ENCODE results near the gene AMMECR1. TPM values are rescaled to one million over a fixed set of nuclear protein-coding genes. Genes with fewer than 3 reads are reported as not detected.
"Not testable (repeated sequence)": the region's sequence is repeated elsewhere in the genome, so short reads cannot be mapped to it uniquely, and the experiment has no call there.

AMMECR1 gene
- 5.7 and 7.5 TPM in 2 replicates for total RNA-seq

- no peak for DNase-seq (ENCODE audit: extremely low read depth, low read depth, low spot score)
Measured at GRCh38 chrX:110317820-110318663, at the start of gene AMMECR1. Gene AMMECR1 (minus strand): TSS chrX:110318085. CDS start chrX:110318071, 14 bp downstream.

DNA sequence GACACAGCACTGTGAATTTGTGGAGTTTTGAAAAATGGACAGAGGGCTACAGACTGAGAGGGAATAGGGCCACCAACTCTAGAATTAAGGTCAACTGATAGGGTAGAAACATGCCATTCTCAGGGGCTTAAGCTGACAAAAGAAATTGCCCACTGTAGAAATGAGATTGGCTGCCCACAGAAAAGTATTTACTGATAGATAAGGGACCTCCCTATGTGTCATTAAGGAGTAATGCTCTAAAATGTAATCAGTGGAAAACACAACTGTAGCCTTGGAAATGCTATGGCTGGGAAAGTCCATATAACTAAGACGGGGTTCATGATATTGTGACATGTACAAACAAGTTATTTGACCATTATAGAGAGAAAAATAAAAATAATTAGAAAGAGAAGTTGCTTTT, 45.4 kb upstream of the AMMECR1 start:
- DNase-seq (ENCODE audit: extremely low read depth, low read depth, low spot score): no peak

- DNase-seq (ENCODE audit: extremely low read depth, low read depth, low spot score): no peak
Measured at GRCh38 chrX:110359273-110359672, 41.4 kb upstream of the AMMECR1 start.

DNA sequence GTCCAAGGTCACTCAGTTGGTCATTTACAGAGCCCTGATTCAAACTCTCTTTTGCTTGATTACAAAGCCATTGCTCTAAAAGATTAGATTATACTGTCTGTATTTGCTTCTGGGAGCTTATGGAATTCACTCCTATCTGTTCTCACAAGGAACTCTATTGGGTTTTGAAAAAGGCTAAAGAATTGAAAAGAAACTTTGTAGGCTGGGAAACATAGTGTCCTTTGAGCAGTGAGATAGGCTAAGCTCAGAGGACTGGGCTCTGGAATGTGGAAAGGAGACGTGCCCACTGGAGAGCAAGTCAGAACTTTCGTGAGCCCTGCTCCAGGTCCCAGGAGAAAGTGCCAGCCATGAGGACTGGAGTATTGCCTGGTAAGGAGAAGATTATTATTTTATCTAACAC, 40.7 kb upstream of the AMMECR1 start, which contains the start of gene RTL9:
Gene RTL9 (plus strand): TSS at position 301 of the 400 bp plus-strand sequence. CDS start 91,770 bp downstream, outside the sequence.
- DNase-seq (ENCODE audit: extremely low read depth, low read depth, low spot score): no peak

- DNase-seq (ENCODE audit: extremely low read depth, low read depth, low spot score): no peak
Measured at GRCh38 chrX:110346681-110347080, 28.8 kb upstream of the AMMECR1 start.

GRCh38 chrX:110341189-110342035, 23.5 kb upstream of the AMMECR1 start:
- DNase-seq (ENCODE audit: extremely low read depth, low read depth, low spot score): no peak

DNA sequence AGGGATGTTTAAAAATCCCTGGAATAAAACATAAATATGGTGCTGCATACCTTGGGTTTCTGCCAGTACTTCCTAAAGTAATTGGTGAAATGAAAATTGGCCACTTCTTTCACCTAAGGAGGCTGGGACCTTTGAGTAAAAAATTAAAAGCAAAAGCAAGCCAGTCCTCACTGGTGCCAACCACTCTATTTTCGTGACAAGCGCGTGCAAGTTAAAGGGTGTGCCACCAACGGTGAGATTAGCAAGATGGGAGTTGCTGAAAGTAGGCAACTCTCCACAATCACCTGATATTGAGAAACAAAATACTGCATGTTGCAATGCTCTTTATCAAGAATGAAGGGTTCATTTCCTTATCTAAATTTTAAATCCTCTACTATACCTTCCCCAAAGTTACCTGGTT, 21.1 kb upstream of the AMMECR1 start:
- no peak for DNase-seq (ENCODE audit: extremely low read depth, low read depth, low spot score)

DNA sequence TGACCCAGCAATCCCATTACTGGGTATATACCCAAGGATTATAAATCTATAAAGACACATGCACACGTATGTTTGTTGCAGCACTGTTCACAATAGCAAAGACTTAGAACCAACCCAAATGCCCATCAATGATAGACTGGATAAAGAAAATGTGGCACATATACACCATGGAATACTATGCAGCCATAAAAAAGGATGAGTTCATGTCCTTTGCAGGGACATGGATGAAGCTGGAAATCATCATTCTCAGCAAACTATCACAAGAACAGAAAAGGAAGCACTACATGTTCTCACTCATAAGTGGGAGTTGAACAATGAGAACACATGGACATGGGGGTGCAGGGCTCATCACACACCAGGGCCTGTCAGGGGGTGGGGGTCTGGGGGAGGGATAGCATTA, 15.6 kb upstream of the AMMECR1 start:
- DNase-seq (ENCODE audit: extremely low read depth, low read depth, low spot score): not testable (repeated sequence)

- DNase-seq (ENCODE audit: extremely low read depth, low read depth, low spot score): no peak
Measured at GRCh38 chrX:110331444-110332030, 13.7 kb upstream of the AMMECR1 start.

- DNase-seq (ENCODE audit: extremely low read depth, low read depth, low spot score): not testable (repeated sequence)
Measured at GRCh38 chrX:110328613-110329012, 10.7 kb upstream of the AMMECR1 start.

GRCh38 chrX:110327336-110327735, 9.5 kb upstream of the AMMECR1 start:
- no peak for DNase-seq (ENCODE audit: extremely low read depth, low read depth, low spot score)

GRCh38 chrX:110326712-110327111, 8.8 kb upstream of the AMMECR1 start:
- DNase-seq (ENCODE audit: extremely low read depth, low read depth, low spot score): no peak

DNA sequence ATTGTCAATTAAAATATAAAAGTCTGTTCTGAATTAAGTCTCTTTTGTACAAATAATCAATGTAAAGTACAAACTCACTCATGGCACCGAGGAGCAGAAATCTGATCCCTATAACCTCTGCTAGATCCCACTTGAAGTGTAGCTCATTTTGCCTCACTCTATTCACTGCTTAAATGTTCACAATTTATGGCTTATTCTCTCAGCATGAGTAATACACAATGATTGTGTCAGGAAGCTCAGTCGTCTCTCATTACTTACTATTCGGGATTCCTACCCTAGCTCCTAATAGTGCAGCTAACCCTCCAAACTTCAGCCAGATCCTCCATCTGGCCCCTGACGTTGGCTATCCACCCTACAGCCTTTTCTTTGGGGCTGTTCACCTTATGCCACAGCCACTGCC, 4.7 kb upstream of the AMMECR1 start:
- no peak for DNase-seq (ENCODE audit: extremely low read depth, low read depth, low spot score)

DNA sequence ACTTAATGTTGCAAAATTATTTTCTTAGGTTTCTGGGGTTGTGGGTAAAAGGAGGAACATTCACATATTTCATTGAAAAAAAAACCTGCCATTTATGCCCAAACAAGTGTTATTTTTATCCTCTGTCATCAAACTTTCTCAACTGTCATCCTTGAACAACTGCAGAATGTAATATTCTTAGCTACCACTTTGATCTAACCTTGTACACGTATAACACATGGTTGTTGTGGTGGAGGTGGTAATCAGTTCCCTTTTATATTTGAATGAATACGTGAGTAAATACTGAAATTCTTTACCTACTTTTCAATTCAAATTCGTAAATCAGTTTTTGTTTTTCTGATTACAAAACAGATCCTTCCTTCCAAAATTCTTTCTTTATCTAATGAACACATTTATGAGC, 3.8 kb upstream of the AMMECR1 start:
- no peak for DNase-seq (ENCODE audit: extremely low read depth, low read depth, low spot score)

DNA sequence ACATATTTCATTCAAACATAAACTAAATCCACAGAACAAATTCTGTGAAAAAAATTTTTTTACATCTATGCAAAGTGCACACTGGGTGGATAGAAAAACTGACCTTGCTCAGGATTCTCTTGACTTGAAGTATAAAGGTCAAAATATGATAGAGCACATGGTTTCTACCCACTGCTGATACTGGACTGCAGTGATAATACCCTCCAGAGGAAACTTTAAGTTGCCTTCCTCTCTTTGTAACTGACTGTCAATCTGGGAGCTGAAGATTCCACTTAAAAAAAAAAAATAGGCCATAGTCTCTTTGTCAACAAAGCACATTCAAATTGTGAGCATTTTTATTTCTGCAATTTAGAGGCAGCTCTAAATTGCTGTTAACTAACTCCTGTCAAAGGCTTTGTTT, 3.2 kb upstream of the AMMECR1 start:
- DNase-seq (ENCODE audit: extremely low read depth, low read depth, low spot score): no peak

DNA sequence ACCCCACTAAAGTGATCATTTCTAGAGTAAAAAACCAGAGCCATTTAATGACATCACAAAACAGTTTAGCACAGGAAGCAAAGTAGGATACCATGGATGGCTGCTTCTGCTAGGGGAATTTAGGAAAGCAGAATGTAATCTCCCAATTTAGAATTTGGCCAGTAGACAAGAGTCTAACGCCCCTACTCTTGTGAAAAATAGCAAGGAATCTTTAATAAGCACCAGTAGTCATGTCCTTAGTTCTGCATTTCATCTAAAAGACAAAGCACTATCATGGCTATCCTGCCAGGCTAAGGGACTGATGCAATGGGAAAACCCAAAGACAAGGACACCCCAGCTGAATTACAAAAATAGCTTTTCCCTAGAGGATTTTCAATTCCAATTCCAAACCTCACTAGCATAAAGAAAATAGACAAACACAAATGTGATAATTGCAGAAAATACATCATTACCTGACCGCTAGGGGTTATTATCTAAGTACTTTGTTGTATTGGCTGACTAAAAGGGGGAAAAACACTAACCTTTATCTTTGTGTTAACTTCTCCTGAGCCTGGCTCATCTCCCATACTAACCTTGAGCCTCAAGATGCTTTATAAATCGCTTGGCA, 2.6 kb upstream of the AMMECR1 start:
- no peak for DNase-seq (ENCODE audit: extremely low read depth, low read depth, low spot score)

- no peak for DNase-seq (ENCODE audit: extremely low read depth, low read depth, low spot score)
Measured at GRCh38 chrX:110318664-110318968, 731 bp upstream of the AMMECR1 start.

- no peak for DNase-seq (ENCODE audit: extremely low read depth, low read depth, low spot score)
Measured at GRCh38 chrX:110317061-110317819, 645 bp downstream of the AMMECR1 start.

DNA sequence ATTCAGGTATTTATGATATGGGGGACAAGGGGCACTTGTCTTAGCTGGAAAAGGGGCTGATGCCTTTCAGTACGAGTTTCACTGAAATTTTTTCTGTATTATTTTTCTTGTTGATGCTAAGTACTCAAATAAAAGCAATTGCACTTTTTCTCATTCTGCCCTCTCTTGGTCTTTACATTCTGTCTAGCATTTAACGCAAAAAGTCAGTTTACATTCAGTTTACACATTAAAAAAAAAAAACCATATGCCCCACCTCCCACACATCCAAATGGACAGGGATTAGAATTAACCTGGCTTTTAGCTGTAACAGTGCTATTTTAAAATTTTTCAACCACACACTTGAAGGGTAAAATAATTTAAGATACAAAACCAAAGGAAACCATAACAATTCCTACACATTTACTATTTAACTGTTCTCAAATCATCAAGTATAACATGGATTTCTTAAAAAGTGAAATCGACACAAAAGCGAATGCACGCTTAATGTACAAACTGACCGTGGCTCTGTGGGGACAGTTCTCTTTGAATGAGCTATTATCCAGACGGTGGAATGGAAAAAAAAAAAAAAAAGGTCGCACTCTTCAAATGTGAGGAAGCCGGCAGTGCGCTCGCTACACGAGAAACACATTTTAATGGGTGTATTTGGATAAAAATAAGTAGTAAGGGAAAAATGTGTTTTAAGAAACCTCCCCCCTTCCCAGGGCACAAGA, 1.4 kb downstream of the AMMECR1 start:
- DNase-seq (ENCODE audit: extremely low read depth, low read depth, low spot score): no peak

DNA sequence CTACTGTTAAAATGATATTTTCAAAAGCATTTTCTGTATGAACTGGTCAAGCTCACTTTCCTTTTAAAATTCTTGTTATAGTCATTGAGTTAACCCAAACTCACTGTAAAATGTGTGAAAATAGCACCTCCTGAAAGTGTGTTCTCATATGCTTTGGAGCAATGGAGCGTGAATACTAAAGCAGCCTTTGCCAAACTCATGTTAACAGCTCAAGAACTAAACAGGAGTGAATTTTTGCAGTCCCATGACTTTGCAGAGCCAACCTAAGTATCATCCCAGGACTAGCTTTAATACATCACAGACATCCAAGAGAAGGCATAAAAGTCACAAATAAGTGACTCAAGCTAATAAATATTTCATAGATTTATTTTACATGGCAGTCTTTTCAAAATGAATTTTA, 2.3 kb downstream of the AMMECR1 start:
- DNase-seq (ENCODE audit: extremely low read depth, low read depth, low spot score): no peak
